ENCODE measurements around the gene RAF1. TPM values are rescaled to one million over a fixed set of nuclear protein-coding genes. Genes with fewer than 3 reads are reported as not detected.

Gene RAF1
- total and polyA plus RNA-seq, 2 of the 8 experiments (the other 6 are each of a cell fraction or from before 2014, with no cell fraction given) = 103 to 118 TPM

GRCh38 chr3:12648384-12648959, 15.4 kb downstream of the RAF1 start:
- Histone ChIP-seq H3K9me3 (ENCODE audit: insufficient read depth in 2 of 2, low read depth in 1 of 2, low read length in 1 of 2) (no peaks in the 10 kb centered on the region), H3K4me1 (replicated peaks in 1 of 4; ENCODE audit: control insufficient read depth in 3 of 4, insufficient read depth in 4 of 4, low read length in 3 of 4) (no peaks in the 10 kb centered on the region), H4K91ac (replicated peaks; ENCODE audit: insufficient read length, low read length) (no peak overlapping the region), H3K79me1 (ENCODE audit: low read depth, low read length) (no peaks in the 10 kb centered on the region; the same call in none of the 2 replicates), H3K9ac (replicated peaks in 1 of 4; ENCODE audit: extremely low read depth in 1 of 4, low read depth in 3 of 4, low read length in 3 of 4) (no peak overlapping the region), H2AK5ac (ENCODE audit: low read depth, low read length) (no peak overlapping the region), H3K79me2 (ENCODE audit: control insufficient read depth in 1 of 2, insufficient read depth in 2 of 2, low read length in 2 of 2) (peaks cover 6 to 96% of the 10 kb centered on the region in 2 experiments), H2BK15ac (ENCODE audit: low read length) (no peak overlapping the region), H2BK20ac (ENCODE audit: low read length) (no peak overlapping the region), H4K5ac (ENCODE audit: insufficient read length, low read depth, low read length) (no peak overlapping the region), H3K27me3 (replicated peaks in 1 of 4; ENCODE audit: control insufficient read depth in 3 of 4, extremely low read depth in 1 of 4, insufficient read depth in 3 of 4, low read length in 3 of 4) (no peaks in the 10 kb centered on the region), H2BK12ac (ENCODE audit: low read depth, low read length) (no peak overlapping the region), H2BK5ac (ENCODE audit: low read depth, low read length) (no peak overlapping the region), H2BK120ac (replicated peaks; ENCODE audit: low read depth, low read length) (no peak overlapping the region), H3K27ac (ENCODE audit: low read depth, low read length) (no peak overlapping the region), H3K4me3 (ENCODE audit: extremely low read depth in 1 of 4, insufficient read depth in 2 of 4, low read depth in 3 of 4, low read length in 4 of 4) (no peak overlapping the region), H3K14ac (ENCODE audit: insufficient read length) (no peak overlapping the region), H3K4me2 (ENCODE audit: insufficient read depth in 1 of 2, low read depth in 2 of 2, low read length in 2 of 2) (no peak overlapping the region), H2AFZ (ENCODE audit: low read length) (no peak overlapping the region), H3K4ac (replicated peaks; ENCODE audit: insufficient read length, low read depth, low read length) (no peak overlapping the region), H3K23ac (ENCODE audit: insufficient read length) (no peak overlapping the region), H3K36me3 (ENCODE audit: control insufficient read depth in 2 of 4, insufficient read depth in 4 of 4, low read length in 3 of 4) (no peaks in the 10 kb centered on the region), H4K8ac (ENCODE audit: extremely low read depth, insufficient read depth, low read length) (no peak overlapping the region), H3K56ac (replicated peaks; ENCODE audit: insufficient read length, low read depth, low read length) (no peak overlapping the region), H3K18ac (ENCODE audit: extremely low read depth, low read length) (no peak overlapping the region), H3K23me2 (ENCODE audit: low read depth, low read length) (no peaks in the 10 kb centered on the region), H4K20me1 (replicated peaks in 1 of 2; ENCODE audit: control insufficient read depth in 1 of 2, insufficient read depth in 2 of 2, low read length in 2 of 2) (peaks cover 8 to 10% of the 10 kb centered on the region in 2 experiments)
- DNase-seq (ENCODE audit: low read depth in 1 of 2, low spot score in 2 of 2) = no peak
- POLR2A ChIA-PET (ENCODE audit: partially characterized antibody) = interaction anchor here (0.6 to 0.7 kb wide), 3 partner anchors 13 to 531 kb away, joined by 3 to 4 read pairs (median 3); no protein-coding TSS in a partner anchor
- WGBS, 2 experiments (ENCODE audit: extremely low coverage in 1 of 2, insufficient coverage in 1 of 2, insufficient read length in 1 of 2, insufficient replicate concordance in 2 of 2, low coverage in 1 of 2, low lambda C conversion rate in 2 of 2, missing lambda C conversion rate in 1 of 2) = 95% methylated on average over 12 of the region's 12 CpGs; no CpG with 5 or more reads in 1 of the 2 experiments
- FAIRE-seq = no peak
- CTCF ChIA-PET (ENCODE audit: partially characterized antibody) = interaction anchor here (0.6 kb wide), 2 partner anchors 12 to 93 kb away, joined by 3 to 4 read pairs; no protein-coding TSS in a partner anchor
- no peak for TF ChIP-seq CEBPB (IDR thresholded peaks at IDR 0.05; ENCODE audit: low read depth, low read length)
- TF ChIP-seq TCF12 (IDR thresholded peaks at IDR 0.05; ENCODE audit: low read depth, low read length) = no peak
- no peak for TF ChIP-seq EGR1 (IDR thresholded peaks at IDR 0.05; ENCODE audit: borderline replicate concordance, low read depth, low read length)
- no peak for TF ChIP-seq RFX5 (IDR thresholded peaks at IDR 0.05; ENCODE audit: borderline replicate concordance, low read depth, low read length)
- TF ChIP-seq YY1 (IDR thresholded peaks at IDR 0.05; ENCODE audit: low read depth, low read length) = no peak
- TF ChIP-seq TAF7 (optimal IDR thresholded peaks at IDR 0.05; ENCODE audit: borderline replicate concordance, low read depth, low read length) = no peak
- TF ChIP-seq TEAD4 (IDR thresholded peaks at IDR 0.05; ENCODE audit: low read depth, low read length) = no peak
- TF ChIP-seq USF2 (IDR thresholded peaks at IDR 0.05; ENCODE audit: low read length) = no peak
- TF ChIP-seq EP300 (IDR thresholded peaks at IDR 0.05; ENCODE audit: borderline replicate concordance in 1 of 2, low read depth in 2 of 2, low read length in 2 of 2) = no peak
- TF ChIP-seq NANOG (IDR thresholded peaks at IDR 0.05; ENCODE audit: insufficient read depth, low read depth, low read length, poor library complexity, severe bottlenecking) = no peak
- no peak for TF ChIP-seq NRF1 (IDR thresholded peaks at IDR 0.05; ENCODE audit: low read depth, low read length)
- no peak for TF ChIP-seq RAD21 (IDR thresholded peaks at IDR 0.05 in 1 of 2, conservative IDR thresholded peaks at IDR 0.05 in 1 of 2; ENCODE audit: low read depth in 2 of 2, low read length in 2 of 2)
